ENCODE data around the gene ULK3.
A peak's percentile ranks its signal among the peaks of the same experiment; 100 is the strongest.

GRCh38 chr15:74787251-74788041 lies 55.5 kb downstream of the ULK3 start:
- TF ChIP-seq POLR2A (IDR thresholded peaks at IDR 0.05; ENCODE audit: low read length) (peak; percentile 38), GATA1 (IDR thresholded peaks at IDR 0.05; ENCODE audit: low read depth, low read length) (no peak)

Measured in erythroblast (primary cell).